Stimulated activated CD8-positive, alpha-beta memory T cell treated with anti-CD3 and anti-CD28 coated beads, Interleukin-15, amount 100 ng/mL, for 48 hours (primary cell): ENCODE results near the gene CAPSL.
"Not testable (repeated sequence)": the region's sequence is repeated elsewhere in the genome, so short reads cannot be mapped to it uniquely, and the experiment has no call there.

Source experiments
- DNase-seq, 2 donors: peaks; one replicate each; pipeline ENCODE4 v3.0.0-alpha.2; 2020; ENCODE audit warnings: low read depth in 2 of 2

Gene CAPSL

DNA sequence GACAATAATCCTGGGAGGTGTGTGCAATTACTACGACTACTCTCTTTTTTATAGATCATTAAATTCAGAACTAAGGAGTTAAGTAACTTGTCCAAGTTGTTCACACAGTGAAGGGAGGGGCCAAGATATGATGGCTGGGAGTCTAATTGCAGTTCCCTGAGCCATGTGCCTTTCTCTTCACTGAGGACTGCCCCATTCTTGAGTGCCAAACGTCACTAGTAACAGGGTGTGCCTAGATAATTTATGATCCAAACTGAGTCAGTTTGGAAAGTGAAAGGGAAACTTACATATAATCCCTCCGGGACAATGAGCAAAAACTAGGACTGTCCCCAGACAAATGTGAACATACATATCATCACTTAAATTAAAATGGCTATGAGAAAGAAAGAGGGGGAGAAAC is 61.5 kb downstream of the CAPSL start:
- DNase-seq = no peak

DNA sequence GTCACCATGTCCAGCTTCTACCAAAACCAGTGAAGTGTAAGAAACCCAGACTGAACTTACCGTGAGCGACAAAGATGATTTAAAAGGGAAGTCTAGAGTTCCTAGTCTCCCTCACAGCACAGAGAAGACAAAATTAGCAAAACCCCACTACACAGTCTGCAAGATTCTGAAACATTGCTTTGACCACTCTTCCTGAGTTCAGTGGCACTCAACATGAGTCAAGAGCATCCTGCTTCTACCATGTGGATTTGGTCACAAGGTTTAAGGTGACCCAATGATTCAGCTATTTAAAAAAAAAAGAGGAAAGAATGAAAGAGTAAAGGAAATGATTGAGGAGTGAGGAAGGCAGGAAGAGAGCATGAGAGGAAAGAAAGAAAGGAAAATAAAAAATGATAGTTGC is 62.0 kb downstream of the CAPSL start:
- no peak for DNase-seq

- no peak for DNase-seq
Measured at GRCh38 chr5:35870605-35871004, 67.8 kb downstream of the CAPSL start.

DNA sequence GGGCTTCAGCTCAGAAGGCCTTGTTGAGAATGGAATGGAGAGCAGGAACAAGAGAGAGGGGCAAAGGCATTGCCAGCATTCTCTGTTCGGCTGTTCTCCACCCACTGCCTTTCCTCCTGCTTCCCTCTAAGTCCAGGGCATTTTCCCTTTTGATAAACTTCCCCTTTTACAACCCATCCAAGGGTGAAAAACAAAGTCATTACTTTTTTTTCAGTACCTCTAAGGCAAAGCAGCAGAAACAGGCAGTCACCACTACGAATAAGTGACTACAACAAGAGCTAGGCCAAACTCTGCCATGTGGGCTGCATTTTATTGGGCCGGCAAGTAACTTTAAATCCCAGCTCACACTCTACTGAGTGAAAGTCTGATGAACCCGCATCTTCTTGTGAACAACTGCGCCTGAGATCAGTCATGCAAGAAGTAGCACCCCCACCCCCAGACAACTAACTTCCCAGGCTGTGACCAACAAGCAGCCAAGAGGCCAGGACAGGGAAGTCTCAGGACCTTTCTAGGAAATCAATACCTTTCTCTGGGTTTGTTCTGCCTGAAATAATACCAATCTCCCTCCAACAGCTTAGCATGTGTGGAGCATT is 68.6 kb downstream of the CAPSL start:
- DNase-seq = no peak

- DNase-seq = no peak
Measured at GRCh38 chr5:35867998-35868397, 70.4 kb downstream of the CAPSL start.

- DNase-seq = no peak
Measured at GRCh38 chr5:35863159-35863558, 75.3 kb downstream of the CAPSL start.

- DNase-seq = no peak
Measured at GRCh38 chr5:35862126-35862525, 76.3 kb downstream of the CAPSL start.

- DNase-seq = no peak
Measured at GRCh38 chr5:35861718-35862117, 76.7 kb downstream of the CAPSL start.

DNA sequence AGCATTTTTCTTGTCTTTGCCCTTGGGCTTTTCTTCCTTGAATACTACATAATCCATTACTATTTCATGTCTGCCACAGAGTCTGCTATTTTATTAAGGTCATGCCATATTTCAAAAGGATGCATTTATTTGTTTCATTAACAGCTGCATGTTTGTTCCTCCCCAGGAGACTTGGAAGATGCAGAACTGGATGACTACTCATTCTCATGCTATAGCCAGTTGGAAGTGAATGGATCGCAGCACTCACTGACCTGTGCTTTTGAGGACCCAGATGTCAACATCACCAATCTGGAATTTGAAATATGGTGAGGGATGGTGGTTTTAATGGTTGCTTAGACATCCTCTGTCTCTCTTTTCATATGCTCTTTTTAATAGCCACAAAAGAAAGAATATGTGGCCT is 77.7 kb downstream of the CAPSL start:
- no peak for DNase-seq

- no peak for DNase-seq
Measured at GRCh38 chr5:35859101-35859661, 79.2 kb downstream of the CAPSL start.

GRCh38 chr5:35857606-35858205 is 80.7 kb downstream of the CAPSL start:
- DNase-seq = no peak

GRCh38 chr5:35856765-35857351 is 81.6 kb downstream of the CAPSL start, which contains the start of gene IL7R:
Gene IL7R (plus strand): TSS chr5:35856891. CDS start chr5:35856978, 87 bp downstream.
- DNase-seq = no peak

- DNase-seq = not testable (repeated sequence)
Measured at GRCh38 chr5:35856186-35856764, 82.1 kb downstream of the CAPSL start.

DNA sequence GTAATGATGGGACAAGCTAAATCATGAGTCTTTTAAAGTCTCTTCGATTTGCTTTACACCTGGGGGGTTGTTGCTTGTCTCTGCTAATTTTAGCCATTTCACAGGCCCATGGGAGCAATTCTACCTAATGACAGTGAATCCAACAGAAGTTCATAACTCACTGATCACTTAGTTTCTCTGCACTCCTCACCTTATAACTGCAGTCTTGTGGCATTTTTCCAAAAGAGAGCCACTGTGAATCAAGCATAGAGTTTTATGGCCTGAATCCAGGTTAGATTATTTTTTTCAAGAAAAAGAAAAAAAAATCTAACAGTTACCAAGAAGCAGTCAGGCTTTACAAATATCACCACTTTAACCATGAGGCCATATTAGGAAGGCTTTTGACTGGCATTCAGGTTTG is 83.2 kb downstream of the CAPSL start:
- no peak for DNase-seq
